ENCODE data around the gene MKLN1.

MKLN1 gene

DNA sequence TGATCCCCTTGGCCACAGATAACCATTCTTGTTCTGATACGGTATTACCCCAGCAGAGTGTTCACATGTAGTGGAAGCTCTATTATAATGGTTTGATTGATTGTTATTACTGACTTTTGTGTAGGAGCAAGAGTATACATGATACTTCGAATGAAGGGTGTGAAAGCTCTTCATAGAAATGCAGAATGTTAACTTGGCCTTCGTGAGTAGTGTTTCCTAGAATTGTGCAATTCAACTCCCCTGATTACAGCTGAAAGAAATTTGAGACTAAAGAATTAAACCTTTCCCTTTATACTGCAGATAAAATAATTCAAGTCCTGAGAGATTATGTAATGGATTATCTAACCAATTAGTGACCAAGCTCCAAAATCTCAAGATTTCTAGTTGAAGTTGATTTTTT lies 38.2 kb downstream of the MKLN1 start:
- H3K9me3 ChIP-seq: peaks cover 27% of the 10 kb centered on the region
- peaks cover 9% of the 10 kb centered on the region; the same call in 1 of the 2 replicates for H3K36me3 ChIP-seq
- H3K4me2 ChIP-seq: no peak overlapping the region
- H3K9ac ChIP-seq: no peak overlapping the region
- peaks cover 92% of the 10 kb centered on the region for H4K20me1 ChIP-seq
- H3K4me3 ChIP-seq: no peak overlapping the region
- no peak overlapping the region for H3K27ac ChIP-seq
- TF ChIP-seq Cebpa-rat (IDR thresholded peaks at IDR 0.05): no peak
- H3K4me1 ChIP-seq: peaks cover 23% of the 10 kb centered on the region
- H3K27me3 ChIP-seq: no peaks in the 10 kb centered on the region

DNA sequence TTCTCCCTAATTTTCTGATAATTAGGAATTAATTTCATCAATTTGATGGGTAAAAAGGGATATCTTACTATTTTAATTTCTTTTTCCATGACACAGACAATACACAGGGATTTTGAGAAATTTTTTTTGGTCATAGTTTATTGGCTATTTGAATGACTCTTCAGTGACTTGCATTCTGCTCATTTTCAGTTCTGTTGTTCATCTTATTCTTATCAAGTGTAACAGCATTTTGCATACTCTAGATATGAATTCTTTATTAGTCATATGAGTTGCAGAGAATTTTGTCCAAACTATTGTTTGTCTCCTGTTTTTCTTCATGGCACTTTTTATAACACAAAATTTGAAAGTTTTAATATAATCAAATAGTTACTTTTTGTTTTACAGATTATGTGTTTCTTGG lies 41.7 kb downstream of the MKLN1 start:
- Histone ChIP-seq H3K4me3 (no peak overlapping the region), H3K4me1 (peaks cover 26% of the 10 kb centered on the region), H3K27me3 (no peaks in the 10 kb centered on the region), H3K4me2 (no peak overlapping the region), H3K9me3 (peaks cover 10% of the 10 kb centered on the region), H4K20me1 (peaks cover 100% of the 10 kb centered on the region), H3K9ac (no peak overlapping the region), H3K36me3 (peaks cover 9% of the 10 kb centered on the region; the same call in 1 of the 2 replicates), H3K27ac (no peak overlapping the region)
- TF ChIP-seq Cebpa-rat (IDR thresholded peaks at IDR 0.05): no peak

DNA sequence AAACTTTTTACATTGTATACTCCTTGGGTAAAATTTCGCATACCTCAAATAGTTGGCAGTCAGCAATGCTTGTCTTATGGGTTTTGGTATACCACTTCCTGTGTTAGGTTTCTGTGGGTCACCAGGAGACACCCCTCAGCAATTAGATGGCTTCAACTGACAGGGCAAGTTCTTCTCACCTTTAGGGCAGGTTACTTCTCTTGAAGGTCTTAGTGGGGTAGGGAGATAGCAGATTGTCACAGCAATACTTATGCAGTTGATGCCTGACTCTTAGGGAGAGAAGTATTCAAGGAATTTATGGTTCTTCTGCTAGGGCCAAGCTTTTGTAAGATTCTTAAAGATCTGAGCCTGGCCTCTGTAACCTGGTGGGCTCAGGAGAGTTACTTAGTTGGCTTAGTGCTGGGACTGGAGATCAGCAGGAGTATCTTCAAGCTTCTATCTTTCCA lies 42.9 kb downstream of the MKLN1 start:
- Histone ChIP-seq H4K20me1 (peaks cover 100% of the 10 kb centered on the region), H3K4me3 (no peak overlapping the region), H3K36me3 (peaks cover 4% of the 10 kb centered on the region; the same call in 1 of the 2 replicates), H3K4me1 (peaks cover 26% of the 10 kb centered on the region), H3K27ac (no peak overlapping the region), H3K9me3 (no peaks in the 10 kb centered on the region), H3K4me2 (peak overlapping the region; percentile 16), H3K27me3 (no peaks in the 10 kb centered on the region), H3K9ac (no peak overlapping the region)
- no peak for TF ChIP-seq Cebpa-rat (IDR thresholded peaks at IDR 0.05)

DNA sequence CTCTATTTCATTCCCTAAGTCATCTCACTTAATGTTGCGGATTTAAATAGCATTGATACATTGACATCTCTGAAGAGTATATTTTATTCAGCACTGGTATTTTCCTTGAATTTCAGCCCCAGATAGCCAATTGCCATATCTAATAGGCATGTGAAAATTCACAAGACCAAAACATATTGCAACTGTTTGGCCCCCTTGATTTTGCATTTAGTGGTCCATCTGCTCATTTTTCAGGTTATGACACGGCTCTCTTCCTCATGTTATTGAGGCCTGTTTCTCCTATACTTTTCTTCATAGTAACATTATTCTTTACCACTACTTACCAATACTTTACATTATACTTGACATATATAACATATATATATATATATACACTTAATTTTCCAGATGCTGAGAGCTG lies 43.7 kb downstream of the MKLN1 start:
- Histone ChIP-seq H3K27me3 (no peaks in the 10 kb centered on the region), H3K4me1 (peaks cover 26% of the 10 kb centered on the region), H3K9me3 (no peaks in the 10 kb centered on the region), H3K27ac (no peak overlapping the region), H3K9ac (no peak overlapping the region), H4K20me1 (peaks cover 94% of the 10 kb centered on the region), H3K36me3 (peaks cover 8% of the 10 kb centered on the region; the same call in 1 of the 2 replicates), H3K4me3 (no peak overlapping the region), H3K4me2 (no peak overlapping the region)
- no peak for TF ChIP-seq Cebpa-rat (IDR thresholded peaks at IDR 0.05)

DNA sequence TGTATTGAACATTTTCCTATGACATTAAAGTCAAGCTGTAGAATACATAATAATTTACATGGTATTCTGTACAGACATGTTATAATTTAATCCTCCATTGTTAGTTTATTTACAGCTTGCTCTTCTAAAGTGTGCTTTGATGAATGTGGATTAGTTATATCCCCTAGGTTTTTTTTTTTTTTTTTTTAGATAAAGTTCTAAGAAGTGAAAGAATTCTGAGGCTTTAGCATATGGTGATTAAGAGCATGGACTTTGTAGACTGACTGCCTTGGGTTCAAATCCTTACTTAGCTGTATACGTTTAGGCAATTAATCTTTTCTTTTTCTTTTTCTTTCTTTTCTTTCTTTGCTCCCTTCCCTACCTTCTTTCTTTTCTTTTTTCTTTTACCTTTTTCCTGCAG lies 44.9 kb downstream of the MKLN1 start:
- Histone ChIP-seq H3K27ac (no peak overlapping the region), H3K9ac (no peak overlapping the region), H3K36me3 (peaks cover 8% of the 10 kb centered on the region; the same call in 1 of the 2 replicates), H3K9me3 (no peaks in the 10 kb centered on the region), H3K27me3 (no peaks in the 10 kb centered on the region), H3K4me1 (peaks cover 26% of the 10 kb centered on the region), H3K4me2 (no peak overlapping the region), H4K20me1 (peaks cover 82% of the 10 kb centered on the region), H3K4me3 (no peak overlapping the region)
- no peak for TF ChIP-seq Cebpa-rat (IDR thresholded peaks at IDR 0.05)

DNA sequence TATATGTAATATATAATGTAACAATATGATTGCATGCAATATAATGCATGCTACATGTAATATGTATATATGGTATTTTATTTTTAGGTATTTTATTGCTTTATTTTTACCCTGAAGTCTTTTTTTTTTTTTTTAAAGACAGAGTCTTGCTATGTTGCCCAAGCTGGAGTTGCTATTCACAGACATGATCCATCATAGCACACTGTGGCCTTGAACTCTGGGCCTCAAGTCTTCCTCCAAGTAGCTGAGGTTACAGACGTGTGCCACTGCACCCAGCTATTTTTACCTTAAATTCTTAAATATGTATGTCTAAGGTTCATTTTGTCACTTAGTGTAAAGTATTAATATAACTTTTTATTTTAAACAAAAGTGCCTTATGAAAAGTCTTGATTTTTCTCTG lies 47.1 kb downstream of the MKLN1 start:
- H3K27ac ChIP-seq: no peak overlapping the region
- no peak overlapping the region for H3K4me2 ChIP-seq
- no peaks in the 10 kb centered on the region for H3K27me3 ChIP-seq
- H3K9me3 ChIP-seq: no peaks in the 10 kb centered on the region; the same call in 1 of the 2 replicates
- H3K4me3 ChIP-seq: no peak overlapping the region
- peaks cover 19% of the 10 kb centered on the region for H3K36me3 ChIP-seq
- TF ChIP-seq Cebpa-rat (IDR thresholded peaks at IDR 0.05): no peak
- H3K9ac ChIP-seq: no peak overlapping the region
- peaks cover 21% of the 10 kb centered on the region for H3K4me1 ChIP-seq
- H4K20me1 ChIP-seq: peaks cover 76% of the 10 kb centered on the region

DNA sequence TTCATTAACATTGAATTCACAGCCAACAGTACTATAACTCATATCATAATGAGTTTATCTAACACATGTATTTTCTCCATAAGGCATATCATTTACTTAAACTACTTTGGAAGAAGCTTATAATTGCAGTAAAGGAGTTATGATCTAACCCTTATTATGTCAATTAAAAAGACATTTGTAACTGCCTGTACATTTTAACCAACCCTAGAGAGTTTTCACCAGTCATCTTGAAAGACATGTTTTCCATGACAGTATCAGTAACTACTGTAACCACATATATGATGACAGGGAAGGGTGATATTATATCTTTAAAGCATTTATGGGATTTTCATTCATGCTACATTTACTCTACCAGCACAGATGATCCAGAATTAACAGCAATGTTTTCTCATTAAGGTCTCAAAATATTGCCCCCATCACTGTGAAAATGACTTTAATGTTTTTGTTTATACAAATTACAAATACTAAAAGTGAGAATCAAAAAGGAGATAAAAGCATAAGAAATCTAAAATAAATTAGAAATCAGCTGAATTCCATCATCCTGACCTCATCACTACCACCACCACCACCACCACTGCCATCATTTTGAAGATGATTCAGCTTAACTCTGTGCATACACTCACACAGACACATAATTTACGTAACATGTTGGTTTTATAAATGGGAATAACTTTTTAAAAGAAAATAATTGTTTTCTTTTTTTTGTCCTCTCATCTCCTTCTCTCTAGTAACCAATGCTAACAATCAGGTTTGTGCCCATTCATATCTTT lies 53.6 kb downstream of the MKLN1 start:
- Histone ChIP-seq H3K4me3 (no peak overlapping the region), H3K27me3 (no peaks in the 10 kb centered on the region), H4K20me1 (peaks cover 51% of the 10 kb centered on the region), H3K9me3 (peaks cover 4% of the 10 kb centered on the region; the same call in 1 of the 2 replicates), H3K4me1 (no peaks in the 10 kb centered on the region), H3K27ac (no peak overlapping the region), H3K9ac (no peak overlapping the region), H3K36me3 (peaks cover 28% of the 10 kb centered on the region), H3K4me2 (no peak overlapping the region)
- no peak for TF ChIP-seq Cebpa-rat (IDR thresholded peaks at IDR 0.05)

DNA sequence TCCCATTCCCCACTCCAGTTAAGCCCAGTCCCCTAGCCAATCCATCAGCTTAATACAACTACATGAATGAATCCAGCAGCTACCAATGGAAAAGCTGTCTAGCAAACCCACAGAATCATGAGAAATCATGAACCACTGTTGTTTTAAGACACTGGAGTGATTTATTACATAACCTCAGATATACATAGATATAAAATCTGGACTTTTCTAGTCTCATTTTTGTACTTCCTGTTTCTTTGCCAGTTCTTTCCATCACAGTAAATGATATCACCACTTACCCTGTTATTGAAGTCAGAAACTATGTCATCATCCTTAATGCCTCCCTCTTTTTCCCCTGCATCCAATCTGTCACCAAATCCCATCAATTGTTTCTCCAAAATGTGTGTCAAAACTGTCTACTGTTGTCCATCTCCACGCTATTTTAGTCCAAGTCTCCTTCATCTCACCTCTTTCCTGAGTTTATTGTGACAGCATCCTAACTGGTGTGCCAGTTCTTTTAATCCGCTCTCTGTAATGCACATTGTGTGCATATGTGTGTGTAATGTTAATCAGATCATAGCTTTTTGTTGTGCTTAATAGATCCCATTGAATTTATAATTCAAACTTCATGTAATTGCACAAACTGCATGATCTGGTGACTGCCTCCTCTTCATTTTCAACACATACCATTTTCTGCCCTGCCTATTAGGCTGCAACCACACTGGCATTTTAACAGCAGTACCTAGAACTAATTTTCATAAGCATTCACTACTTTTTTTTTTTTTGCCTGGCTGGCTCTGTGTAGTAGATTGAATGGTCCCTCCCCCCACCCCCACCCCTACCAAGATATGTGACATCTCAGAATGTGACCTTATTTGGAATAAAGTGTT lies 56.0 kb downstream of the MKLN1 start:
- no peak overlapping the region for H3K9ac ChIP-seq

DNA sequence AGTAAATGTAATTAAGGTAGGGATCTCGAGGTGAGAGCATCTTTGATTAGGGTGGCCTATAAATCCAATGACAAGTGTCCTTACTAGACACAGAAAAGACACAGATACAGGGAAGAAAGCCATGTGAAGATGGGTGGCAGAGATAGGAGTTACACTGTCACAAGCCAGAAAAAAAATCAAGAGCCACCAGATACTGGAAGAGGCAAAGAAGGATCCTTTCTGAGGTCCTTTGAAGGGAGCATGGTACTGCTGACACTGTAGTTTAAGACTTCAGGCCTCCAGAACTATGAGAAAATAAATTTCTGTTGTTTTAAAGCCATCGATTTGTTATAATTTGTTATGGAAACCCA lies 56.6 kb downstream of the MKLN1 start:
- Histone ChIP-seq H3K36me3 (peaks cover 31% of the 10 kb centered on the region), H4K20me1 (peaks cover 35% of the 10 kb centered on the region; the same call in 1 of the 2 replicates), H3K27me3 (no peaks in the 10 kb centered on the region), H3K27ac (no peak overlapping the region), H3K9ac (no peak overlapping the region), H3K4me3 (no peak overlapping the region), H3K4me1 (no peaks in the 10 kb centered on the region), H3K4me2 (no peak overlapping the region), H3K9me3 (0 out of 2 replicates have a peak, but pooled peaks cover 4% of the 10 kb centered on the region)
- TF ChIP-seq Cebpa-rat (IDR thresholded peaks at IDR 0.05): no peak

More for the DNA sequence above, 56.0 kb downstream of the MKLN1 start:
- Histone ChIP-seq H3K27ac (no peak overlapping the region), H3K27me3 (no peaks in the 10 kb centered on the region), H3K4me1 (no peaks in the 10 kb centered on the region), H4K20me1 (peaks cover 40% of the 10 kb centered on the region; the same call in 1 of the 2 replicates), H3K4me2 (no peak overlapping the region), H3K9me3 (0 out of 2 replicates have a peak, but pooled peaks cover 4% of the 10 kb centered on the region), H3K4me3 (no peak overlapping the region), H3K36me3 (peaks cover 30% of the 10 kb centered on the region)
- TF ChIP-seq Cebpa-rat (IDR thresholded peaks at IDR 0.05): no peak

All from BLaER1 (cell line).